GM19324 (cell line): ENCODE results near the gene NEDD4.
"Not testable (repeated sequence)": the region's sequence is repeated elsewhere in the genome, so short reads cannot be mapped to it uniquely, and the experiment has no call there.

ENCODE experiments used
- ATAC-seq: cut with Tn5 transposase; IDR thresholded peaks from one replicate; pipeline ENCODE4 v1.9.1; 2021; ENCODE audit warnings: mild to moderate bottlenecking, moderate library complexity; ENCODE audit not compliant: unreplicated experiment, low FRiP score

NEDD4 gene

DNA sequence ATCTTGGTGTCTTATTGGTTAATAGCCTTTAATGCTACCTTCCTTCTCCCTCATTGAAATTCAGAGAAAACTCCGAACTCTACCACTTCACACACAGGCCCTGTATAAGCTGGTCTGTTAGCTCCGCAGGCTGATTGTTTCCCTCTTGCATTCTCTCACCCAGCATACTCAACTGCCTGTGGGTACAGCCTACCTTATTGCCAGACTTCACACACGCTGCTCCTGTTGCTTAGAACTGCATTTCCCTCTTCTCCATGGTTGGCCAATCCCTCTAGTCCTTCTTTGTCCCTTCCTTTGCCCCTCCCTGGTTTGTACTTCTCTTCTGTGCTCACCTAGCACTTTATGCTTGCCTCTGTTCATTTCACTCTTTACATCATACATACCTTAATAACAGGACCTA lies 157.5 kb downstream of the NEDD4 start:
- ATAC-seq = no peak

DNA sequence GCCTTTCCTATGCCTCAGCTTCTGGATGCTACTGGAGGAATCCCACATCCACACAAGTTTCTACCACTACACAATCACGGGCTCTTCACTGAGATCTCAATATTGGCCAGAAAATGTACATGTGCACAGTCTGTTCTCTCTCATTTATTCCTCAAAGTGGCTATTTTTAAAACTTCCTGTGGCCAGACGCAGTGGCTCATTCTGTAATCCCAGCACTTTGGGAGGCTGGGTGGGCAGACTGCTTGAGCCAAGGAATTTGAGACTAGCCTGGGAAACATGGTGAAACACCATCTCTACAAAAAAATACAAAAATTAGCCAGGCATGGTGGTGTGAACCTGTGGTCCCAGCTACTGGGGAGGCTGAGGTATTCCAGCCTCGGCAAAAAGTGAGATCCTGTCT lies 159.1 kb downstream of the NEDD4 start:
- ATAC-seq = no peak

DNA sequence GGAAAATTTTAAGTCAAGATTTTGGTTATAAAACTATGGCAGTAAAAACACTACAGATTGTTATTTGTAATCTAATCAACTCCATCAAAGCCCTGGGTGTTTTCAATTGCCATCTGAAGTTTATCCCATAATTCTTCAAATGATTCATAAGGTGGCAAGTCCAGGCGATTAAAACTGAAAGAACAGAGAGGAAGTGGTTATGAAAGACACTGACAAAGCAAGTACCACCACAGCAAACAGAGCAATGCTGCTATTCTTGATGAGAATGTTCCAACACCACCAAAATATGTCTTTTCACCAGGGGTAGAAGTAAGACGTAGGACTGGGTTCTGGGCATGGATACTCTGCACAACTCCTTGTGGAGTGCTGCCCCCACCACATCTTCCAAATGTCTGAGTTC lies 163.6 kb downstream of the NEDD4 start:
- ATAC-seq = no peak

DNA sequence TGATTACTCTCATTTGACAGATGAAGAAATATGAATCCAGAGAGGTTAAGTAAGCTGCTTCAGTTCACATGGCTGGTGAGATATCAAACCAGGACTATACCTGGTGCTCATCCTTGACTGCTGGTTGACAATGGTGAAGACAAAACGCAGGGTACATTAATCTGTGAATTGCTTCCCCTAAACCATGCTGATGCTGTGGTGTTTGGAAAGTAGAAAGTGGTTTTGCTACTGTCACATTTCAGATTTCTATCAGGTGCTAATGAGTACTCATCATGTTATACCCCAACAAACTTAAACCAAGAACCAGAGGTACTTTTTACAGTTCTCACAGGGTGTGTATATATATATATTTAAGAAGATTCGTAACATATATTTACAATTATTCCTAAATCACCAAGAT lies 165.5 kb downstream of the NEDD4 start:
- ATAC-seq = no peak

DNA sequence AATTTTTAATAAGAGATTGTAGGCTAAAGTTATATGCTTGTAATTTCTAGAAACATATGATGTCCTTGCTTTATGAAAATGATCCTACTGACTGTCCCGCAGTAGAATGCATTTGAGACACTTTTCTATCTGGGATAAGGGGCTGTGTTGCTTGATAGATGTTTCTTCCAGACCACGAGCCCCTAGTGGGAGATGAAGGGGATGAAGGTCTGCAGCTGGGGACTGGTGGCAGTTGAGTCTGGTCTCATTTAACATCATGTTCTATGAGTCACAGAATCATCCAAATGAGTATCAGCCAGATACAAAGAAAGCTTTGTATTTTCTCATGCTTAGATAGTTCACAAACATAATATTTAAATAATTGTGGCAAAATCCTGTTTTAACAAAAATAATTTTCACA lies 166.2 kb downstream of the NEDD4 start:
- no peak for ATAC-seq

DNA sequence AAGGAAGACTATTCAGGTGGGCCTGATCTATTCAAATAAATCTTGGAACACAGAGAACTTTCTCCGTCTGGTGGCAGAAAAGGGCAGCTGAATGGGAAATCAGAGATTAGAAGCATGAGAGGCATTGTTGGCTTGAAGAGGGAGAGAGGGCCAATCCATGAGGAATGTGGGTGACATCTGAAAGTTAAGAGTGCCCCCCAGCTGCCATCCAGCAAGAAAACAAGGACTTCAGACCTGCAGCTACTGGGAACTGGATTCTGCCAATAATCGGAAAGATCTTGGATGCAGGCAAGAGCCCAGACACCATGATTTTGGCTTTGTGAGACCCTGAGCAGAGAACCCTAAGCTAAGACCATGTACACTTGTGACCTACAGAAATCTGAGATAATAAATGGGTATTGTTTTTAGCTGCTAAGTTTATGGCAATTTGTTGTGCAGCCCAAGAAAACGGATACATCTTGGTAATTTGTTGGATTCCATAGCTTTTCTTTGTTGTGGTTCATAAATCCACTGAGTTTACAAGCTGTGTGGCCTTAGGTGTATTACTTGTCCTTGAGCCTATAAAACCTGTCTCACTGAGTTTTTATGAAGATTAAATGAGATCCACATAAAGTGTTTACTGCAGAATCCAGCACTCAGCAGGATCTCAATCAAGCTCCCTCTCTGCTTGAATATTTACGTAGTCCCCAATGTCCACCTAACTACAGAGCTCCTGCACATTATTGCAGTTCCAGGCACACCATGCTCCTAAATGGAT lies 168.4 kb downstream of the NEDD4 start:
- no peak for ATAC-seq

DNA sequence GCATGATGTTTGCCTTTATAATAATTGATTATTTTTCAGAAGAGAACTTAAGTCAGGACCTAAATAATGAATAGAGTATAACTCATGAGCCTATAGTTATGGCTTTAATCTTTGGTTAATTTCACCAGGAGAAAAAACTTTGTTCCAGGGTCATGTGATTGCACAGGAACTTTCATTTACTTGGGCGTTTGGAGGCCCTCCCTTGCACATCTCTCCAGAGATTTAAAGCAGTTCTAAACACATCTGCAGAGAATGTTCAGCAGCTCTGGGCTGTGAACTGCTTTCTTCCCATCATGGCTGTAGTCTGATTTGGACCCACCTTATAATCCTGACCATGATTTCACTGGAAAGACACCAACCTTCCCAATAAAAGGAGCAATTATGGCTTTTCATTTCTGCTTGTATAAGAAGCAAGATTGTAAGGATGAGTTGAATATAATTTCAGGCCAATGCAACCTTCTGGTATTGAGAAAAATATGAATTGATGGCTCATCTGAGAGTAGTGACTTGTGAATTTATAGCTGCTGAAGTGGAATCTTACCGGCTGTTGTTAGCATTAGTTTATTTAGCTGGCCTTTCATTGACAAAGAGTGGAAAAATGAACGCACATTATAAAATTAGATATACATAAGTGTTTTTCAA lies 169.6 kb downstream of the NEDD4 start:
- ATAC-seq = no peak

DNA sequence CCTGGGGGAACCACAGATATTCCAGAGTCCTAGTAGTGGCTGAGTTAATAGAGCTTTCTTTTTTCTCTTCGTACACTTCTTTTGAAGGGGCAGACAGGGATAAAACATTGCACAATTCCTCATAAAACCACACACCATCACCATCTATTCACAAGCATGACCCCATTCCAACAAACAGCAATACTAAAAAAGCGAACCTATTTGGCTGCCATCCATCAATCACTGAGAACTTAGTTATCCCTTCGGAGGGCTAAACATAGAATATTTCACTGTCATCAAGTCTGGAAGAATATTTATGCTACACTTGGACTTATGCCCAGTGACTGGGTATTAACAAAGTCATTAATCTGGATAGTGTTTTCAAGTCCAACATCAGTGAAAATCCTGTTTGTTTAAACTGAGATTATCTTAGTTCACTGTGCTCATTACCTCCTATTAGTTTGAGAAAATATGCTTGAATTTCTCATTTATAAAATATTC lies 170.2 kb downstream of the NEDD4 start:
- no peak for ATAC-seq

DNA sequence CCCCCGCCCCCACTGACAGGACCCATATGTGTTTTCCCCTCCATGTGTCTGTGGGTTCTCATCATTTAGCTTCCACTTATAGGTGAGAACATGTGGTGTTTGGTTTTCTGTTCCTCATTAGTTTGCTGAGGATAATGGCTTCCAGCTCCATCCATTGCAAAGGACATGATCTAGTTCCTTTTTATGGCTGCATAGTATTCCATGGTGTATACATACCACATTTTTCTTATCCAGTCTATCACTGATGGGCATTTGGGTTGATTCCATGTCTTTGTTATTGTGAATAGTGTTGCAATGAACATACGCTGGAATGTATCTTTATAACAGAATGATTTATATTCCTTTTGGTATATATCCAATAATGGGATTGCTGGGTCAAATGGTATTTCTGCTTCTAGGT lies 171.7 kb downstream of the NEDD4 start:
- ATAC-seq = not testable (repeated sequence)

DNA sequence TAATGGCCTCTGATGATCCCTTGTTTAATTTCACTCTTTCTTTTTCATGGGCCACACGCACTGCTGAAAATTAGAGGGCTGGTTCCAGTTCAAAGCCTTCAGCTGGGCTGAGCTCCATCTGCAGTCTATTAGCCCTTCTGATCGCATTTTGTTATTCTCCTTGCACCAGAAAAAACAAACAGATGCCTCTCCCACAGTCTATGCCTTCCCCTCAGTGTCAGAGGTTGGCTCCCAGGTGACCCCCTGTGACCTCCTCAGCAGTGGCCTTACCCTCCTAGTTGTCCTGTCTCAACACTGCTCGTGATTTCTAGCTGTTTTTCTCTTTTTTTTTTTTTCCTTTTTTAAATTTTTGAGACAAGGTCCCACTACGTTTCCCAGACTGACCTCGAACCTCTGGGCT lies 173.4 kb downstream of the NEDD4 start:
- ATAC-seq = no peak

DNA sequence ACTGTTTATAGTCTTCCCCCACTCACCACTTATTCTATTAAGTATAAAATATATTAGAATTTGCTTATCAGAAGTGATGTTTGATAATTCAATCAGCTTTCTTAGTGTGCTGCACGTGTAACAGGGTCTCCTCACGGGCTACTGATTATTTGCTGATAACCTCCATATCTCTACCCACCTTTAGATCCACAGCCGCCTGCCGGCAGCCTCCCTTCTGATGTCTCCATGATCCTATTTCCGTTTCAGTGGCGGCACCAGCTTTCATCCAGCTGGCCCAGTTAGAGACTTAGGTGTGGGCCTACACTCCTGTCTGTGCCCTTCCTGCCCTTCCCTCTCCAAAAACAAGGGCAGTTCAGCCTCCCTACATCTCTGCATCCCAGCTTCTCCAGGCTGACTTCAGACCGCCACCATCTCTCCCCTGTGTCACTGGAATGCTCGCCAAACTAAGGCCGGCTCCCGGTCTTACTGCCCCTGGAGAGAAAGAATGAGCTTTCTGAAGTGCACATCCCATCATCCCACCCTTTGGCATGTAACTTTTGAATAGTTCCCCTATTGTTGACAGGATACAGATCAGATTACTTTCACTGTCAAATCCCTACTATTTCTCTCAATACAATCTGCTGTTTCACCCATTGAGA lies 173.9 kb downstream of the NEDD4 start:
- no peak for ATAC-seq

DNA sequence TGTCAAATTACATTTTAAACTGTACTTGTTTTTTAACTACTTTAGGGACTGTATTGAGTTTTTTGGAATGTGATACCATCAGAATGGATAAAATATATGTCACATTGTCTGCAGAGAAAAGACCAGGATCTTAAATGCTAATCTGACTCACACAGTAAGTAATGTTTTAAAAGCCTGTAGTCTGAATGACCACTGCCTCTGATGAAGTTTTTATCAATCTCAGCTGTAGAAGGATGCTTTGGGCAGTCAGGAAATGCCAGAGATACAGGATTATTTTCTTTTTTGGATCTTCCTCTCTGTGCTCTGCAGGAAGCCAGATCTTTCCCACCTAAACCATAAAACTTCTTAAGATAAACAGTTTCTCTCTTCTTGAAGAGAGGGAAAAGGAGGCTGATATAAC lies 177.4 kb downstream of the NEDD4 start:
- ATAC-seq = no peak

DNA sequence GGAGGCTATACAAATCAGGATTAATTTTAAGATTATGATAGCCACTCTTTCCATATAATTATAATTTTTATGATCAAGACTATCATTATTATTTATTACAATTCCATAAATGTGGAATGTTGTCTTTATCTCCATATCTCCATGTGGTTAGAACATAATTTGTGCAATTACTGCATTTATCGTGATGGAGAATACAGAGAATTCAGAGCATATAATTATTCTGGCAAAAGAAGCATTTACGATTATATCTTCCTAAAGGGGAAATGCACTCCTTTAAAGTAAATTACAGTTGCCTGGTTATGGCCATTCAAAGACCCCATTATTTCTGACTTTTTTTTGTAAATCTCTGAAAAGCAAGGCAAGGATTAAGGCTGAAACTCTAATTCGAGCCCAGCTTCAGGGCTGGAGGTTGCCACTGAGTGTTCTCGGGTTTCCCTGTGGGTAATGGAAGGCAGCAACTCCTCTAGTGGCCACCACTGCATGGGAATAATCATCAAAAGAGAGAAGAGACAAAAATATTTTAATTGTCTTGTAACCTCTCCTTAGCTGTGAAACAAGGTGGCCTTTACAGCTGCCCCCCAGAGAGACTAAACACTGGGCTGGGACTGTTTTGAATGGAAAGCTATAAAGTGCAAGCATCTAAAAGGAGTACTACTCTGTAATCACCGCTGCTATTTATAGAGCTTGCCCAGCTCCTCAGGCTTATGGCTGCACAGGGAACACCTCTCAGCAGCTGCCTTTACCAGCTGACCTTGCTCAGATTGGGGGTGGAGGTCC lies 190.6 kb downstream of the NEDD4 start:
- no peak for ATAC-seq

DNA sequence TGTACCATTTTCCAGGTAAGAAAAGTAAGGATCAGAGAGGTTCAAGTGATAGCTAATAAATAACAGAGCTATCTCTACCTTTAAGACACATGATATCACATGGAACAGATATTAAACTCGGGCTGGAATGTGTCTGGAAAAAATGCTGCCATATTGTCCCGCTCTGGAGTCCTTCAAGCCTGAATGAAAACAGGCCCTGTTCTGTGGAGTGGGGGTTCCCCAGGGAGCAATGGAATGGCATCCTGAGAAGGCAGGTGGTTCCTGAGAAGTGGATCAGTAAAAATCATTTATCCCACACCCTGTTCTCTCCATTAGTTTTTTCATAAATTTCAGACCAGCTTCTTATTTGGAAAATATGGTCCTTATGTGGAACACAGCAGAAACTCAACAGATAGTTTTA lies 193.2 kb downstream of the NEDD4 start:
- ATAC-seq = no peak

DNA sequence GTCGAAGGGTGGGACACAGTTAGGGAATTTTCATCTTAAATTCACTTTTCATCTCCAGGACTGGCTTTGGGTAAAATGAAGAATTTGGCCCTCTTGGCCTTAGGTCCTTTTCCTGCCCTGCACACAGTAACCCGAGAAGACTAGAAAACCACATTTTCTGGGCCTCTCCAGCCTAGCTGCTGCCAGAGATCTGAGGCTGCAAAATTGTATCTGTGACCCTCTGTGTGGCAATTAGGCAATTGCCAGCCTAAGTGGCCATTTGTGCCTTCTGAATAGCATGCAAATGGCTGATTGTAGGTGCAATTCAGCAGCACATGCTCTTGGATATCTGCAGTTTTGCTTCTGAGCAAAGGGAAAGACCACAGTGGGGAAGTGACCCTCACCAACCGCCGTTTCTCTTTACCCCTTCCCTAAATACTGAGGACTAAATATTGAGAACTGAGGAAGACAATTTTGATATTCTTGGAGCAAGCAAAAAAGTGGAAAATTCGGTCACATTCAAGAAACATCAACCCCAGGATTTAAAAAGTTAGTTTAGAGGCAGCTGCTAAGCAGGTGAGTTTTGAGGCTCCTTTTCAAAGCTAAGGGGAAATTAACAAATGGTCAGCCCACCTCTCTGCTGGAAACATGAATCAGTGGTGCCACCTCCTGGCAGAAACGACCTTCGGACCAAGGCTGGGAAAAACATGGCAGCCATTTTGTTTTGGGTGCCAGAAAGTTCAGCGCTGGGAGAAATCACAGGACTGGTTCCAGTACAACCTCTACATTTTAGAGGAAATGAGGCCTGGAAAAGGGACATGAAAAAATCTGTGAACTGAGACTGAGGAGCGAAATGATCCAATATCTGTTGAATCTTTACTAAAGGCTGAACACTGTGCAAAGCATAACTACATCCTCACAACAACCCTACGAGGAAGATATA lies 193.9 kb downstream of the NEDD4 start:
- ATAC-seq = no peak

DNA sequence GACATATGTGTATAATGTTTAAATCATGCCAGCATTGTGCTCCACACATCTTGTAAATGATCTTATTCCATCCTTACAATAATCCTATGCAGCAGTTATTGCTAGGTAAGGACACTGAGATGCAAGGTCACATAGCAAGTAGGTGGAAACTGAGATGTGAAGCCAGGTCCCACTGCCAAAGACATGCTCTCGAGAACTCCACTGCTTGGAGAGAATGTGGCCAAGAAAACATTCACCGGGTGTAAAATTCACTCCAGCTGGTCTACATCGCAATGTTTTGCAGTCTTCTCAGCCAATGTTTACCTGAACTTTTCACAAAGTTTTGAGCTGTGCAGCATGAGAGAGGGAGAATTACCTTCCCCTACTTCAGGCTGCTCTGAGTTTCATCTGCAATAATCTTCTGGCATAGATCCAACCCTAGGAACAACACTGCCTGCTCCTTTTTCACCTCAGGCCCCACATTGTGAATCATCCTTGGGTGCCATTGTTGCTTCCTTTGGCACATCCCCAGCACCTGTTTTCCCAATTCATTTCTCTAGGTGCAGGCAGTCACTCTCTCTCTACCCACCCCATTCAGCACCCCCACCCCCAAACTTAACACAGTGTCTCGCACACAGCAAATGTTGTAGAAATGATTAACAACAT lies 197.0 kb downstream of the NEDD4 start:
- no peak for ATAC-seq

DNA sequence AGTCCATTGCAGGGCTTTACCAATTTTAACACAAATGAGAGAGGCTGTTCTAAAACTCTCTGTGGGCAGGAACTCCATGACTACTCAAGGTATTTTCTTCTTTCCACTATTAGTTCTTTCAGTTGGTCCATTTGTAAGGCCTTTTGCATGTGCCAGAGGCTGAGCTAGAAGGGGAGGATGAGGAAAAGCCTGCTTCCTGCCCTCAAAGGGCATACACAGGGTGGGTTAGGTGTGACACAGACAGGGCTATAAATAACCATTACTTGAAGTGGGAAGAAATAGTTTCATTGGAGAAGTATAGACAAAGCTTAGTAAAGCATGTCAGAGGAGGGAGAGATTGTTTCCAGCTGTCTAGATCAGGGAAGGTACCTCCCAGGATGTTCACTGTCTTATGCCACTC lies 198.4 kb downstream of the NEDD4 start:
- ATAC-seq = no peak

DNA sequence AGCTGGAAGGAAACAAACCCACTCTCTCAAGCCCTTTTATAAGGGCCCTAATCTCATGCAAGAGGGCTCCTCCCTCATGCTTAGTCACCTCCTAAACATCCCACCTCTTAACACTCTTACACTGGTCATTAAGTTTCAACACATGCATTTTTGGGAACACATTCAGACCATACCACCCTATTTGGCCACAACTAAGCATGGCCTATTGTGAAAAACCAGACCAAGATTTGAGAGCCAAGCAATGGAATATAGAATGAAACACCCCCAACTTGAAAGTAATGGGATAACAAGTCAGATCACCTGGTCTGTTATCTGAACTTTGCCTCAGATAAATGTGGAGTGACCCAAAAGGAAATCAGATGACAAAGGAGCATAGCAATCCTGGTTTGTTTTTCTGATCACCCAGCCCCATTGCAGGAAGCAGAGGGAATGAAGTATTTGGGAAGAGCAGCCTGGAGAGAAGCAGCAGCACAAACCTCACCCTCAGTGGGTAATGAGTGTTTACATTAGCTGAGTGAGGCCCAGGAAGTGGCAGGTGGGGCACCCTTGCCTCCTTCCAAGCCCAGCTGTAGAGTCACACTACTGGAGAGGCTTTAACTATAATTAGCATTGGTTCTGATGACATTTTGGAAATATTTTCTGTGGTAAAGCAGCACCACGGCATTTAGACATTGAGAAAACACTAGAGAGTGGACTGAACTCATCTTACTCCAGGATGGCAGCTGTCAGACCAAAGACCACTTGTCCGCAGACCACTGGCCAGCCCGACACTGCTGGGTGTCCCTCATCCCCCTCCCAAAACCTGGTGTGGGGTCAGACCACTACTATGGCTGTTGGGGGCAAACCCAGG lies 201.6 kb downstream of the NEDD4 start:
- no peak for ATAC-seq
